Right atrium auricular region (tissue), 2 donors: Measurements from ENCODE around the gene OSBPL2. TPM values are rescaled to one million over a fixed set of nuclear protein-coding genes. Genes with fewer than 3 reads are reported as not detected.

Experiments used
- DNase-seq: peaks from one replicate; pipeline ENCODE4 v3.0.0-alpha.2; 2019; ENCODE audit warnings: low spot score
- H3K27ac ChIP-seq, 2 donors: fragments of 200-600 bp; sonication (generic); 1 replicate in 1 of 2; 2 replicates in 1 of 2; pipeline ENCODE4 v1.5.1; 2016 to 2019
- H3K27me3 ChIP-seq, 2 donors: fragments of 200-600 bp; sonication (generic); one replicate each; pipeline versions ENCODE4 v1.5.1 to v1.6.0; 2017 to 2019
- H3K36me3 ChIP-seq: fragments of 200-600 bp; sonication (generic); one replicate; pipeline ENCODE4 v1.5.1; 2016
- H3K4me1 ChIP-seq, 2 donors: fragments of 200-600 bp; sonication (generic); one replicate each; pipeline versions ENCODE4 v1.5.1 to v1.6.0; 2017 to 2019
- H3K4me3 ChIP-seq, 2 donors: fragments of 200-600 bp; sonication (generic); 1 replicate in 1 of 2; 2 replicates in 1 of 2; pipeline ENCODE4 v1.5.1; 2017 to 2019; ENCODE audit warnings: mild to moderate bottlenecking in 1 of 2, moderate library complexity in 1 of 2
- H3K9me3 ChIP-seq, 2 donors: fragments of 200-600 bp; sonication (generic); one replicate each; pipeline ENCODE4 v1.5.1; 2019
- total RNA-seq, 2 donors: library from RNA; depleted of rRNA; stranded (reverse); fragments of >200 nt; gene quantifications; one replicate each; pipeline ENCODE4 v1.1.0, GENCODE V29; 2016
- TF ChIP-seq, protein P1 (sequence below), 2 donors: fragments of 200-600 bp; sonication (generic); IDR thresholded peaks; one replicate each; pipeline ENCODE4 v1.5.1; 2019; ENCODE audit warnings: antibody characterized with exemption in 2 of 2

OSBPL2 gene
- total RNA-seq, 2 donors from 2014 or later, result 27.2 to 29.6 TPM

DNA sequence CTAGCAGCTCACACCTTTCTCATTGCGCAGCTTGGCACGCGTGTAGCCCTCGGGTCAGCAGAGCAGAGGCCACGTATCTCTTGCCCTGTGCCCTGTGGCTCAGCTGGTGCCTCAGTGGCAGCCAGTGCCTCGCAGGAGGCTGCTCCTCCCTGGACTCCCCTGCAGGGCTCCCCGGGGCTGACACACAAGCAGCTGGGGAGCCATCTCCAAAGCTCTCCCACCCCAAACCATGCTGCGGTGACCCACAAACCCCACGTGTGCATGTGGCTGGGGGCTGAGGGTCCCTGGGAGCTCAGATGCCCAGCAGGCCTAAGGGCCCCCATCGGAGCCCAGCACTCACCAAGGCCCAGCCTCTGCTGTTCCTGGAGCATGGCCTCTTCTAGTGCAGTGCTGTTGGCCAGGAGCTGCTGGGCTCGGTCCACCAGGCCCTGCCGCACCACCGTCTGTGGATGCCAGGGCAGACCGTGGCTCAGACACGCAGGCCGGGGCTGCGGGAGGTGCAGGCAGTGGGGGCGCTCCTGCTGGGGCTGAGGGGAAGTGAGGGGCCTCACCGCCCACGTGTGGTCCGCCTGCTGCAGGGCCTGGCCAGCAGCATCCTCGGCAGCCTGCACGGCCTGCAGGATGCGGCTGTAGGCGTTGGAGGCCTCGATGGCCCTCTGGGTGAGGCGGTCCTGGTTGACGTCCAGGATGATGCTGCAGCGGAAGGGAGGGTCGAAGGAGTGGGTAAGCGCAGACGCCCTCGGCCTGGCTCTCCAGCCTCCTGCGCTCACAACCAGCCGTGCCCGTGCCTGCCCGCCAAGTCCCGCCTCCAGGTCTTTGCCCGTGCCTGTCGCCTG is 78.2 kb downstream of the OSBPL2 start:
- Histone ChIP-seq H3K4me3 (no peak overlapping the region), H3K9me3 (no peaks in the 10 kb centered on the region), H3K36me3 (peaks cover 79% of the 10 kb centered on the region), H3K27me3 (no peaks in the 10 kb centered on the region), H3K27ac (no peak overlapping the region), H3K4me1 (no peaks in the 10 kb centered on the region)
- DNase-seq, result no peak
- TF ChIP-seq, protein P1, sequence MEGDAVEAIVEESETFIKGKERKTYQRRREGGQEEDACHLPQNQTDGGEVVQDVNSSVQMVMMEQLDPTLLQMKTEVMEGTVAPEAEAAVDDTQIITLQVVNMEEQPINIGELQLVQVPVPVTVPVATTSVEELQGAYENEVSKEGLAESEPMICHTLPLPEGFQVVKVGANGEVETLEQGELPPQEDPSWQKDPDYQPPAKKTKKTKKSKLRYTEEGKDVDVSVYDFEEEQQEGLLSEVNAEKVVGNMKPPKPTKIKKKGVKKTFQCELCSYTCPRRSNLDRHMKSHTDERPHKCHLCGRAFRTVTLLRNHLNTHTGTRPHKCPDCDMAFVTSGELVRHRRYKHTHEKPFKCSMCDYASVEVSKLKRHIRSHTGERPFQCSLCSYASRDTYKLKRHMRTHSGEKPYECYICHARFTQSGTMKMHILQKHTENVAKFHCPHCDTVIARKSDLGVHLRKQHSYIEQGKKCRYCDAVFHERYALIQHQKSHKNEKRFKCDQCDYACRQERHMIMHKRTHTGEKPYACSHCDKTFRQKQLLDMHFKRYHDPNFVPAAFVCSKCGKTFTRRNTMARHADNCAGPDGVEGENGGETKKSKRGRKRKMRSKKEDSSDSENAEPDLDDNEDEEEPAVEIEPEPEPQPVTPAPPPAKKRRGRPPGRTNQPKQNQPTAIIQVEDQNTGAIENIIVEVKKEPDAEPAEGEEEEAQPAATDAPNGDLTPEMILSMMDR (IDR thresholded peaks at IDR 0.05), result no peak

DNA sequence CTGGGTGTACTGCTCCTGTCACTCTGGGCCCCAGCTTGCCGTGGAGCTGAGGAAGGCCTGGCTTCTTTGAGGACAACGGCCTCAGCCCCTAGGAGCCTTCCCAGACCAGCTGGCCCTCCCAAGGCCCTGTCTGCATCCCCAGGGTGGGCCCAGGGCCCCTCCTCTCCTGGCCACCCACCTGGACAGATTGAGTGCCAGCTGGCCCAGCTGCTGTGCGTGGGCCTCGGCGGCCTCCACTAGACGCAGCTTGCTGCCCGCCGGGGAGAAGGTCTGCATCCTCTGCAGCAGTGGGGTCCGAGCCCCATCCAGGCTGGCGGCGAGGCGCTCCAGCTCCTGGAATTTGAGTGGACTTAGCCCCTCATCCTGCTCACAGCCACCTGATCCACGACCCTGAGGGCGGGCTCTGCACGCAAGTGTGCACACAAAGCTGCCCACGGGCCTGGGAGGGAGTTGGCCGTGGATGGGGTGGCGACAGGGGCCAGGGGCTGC is 78.9 kb downstream of the OSBPL2 start:
- Histone ChIP-seq H3K9me3 (no peaks in the 10 kb centered on the region), H3K27ac (no peak overlapping the region)
- no peak for DNase-seq

DNA sequence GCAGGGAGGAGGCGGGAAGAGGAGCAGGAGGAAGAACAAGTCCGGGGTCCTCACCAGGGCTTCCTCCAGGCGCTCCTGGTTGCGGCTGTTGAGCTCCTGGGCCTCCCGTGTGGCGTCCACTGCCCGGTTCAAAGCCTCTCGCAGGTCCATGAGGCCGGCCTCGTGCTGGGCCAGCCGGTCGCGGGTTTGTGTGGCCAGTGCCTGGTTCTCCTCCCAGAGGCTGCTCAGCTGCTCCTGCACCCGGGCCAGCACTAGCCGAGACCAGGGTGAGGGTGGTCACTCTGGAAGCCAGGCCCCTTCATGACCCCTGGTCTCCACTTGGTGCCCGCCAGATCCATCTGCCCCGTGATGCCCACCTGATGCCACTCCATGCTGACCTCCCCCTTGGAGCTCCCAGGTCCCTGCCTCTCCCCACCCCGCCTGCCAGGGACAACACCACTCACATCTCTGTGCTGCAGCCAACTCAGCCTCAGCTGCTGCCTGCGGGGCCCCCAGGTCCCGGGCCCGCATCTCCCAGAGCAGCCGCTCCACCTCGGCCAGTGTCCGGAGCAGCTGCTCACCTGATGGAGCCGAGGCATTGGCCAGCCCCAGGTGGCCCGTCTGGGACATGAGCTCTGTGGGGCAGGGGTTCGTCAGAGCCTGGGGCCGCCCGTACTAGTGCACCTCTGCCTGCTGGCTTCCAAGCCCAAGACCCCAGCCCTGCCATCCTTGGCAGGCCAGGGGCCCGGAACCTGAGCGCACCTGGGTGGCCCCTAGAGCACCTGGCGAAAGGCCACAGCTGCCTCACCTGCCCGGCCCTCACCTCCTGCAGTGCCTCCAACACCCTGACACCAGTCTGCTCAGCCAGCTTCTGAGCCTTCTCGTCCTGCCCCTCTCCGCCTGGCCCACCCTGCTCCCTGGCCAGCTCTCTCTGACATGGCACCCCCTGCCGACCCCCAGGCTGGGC is 80.4 kb downstream of the OSBPL2 start:
- H3K27ac ChIP-seq, result no peak overlapping the region
- peaks cover 63% of the 10 kb centered on the region for H3K36me3 ChIP-seq
- no peaks in the 10 kb centered on the region for H3K27me3 ChIP-seq
- TF ChIP-seq, protein P1 (IDR thresholded peaks at IDR 0.05), result no peak
- H3K9me3 ChIP-seq, result no peaks in the 10 kb centered on the region
- no peaks in the 10 kb centered on the region for H3K4me1 ChIP-seq
- no peak for DNase-seq
- H3K4me3 ChIP-seq, result no peak overlapping the region

More for the DNA sequence above, 78.9 kb downstream of the OSBPL2 start:
- no peaks in the 10 kb centered on the region for H3K27me3 ChIP-seq
- TF ChIP-seq, protein P1 (IDR thresholded peaks at IDR 0.05), result no peak
- H3K4me1 ChIP-seq, result no peaks in the 10 kb centered on the region
- peaks cover 72% of the 10 kb centered on the region for H3K36me3 ChIP-seq
- no peak overlapping the region for H3K4me3 ChIP-seq

DNA sequence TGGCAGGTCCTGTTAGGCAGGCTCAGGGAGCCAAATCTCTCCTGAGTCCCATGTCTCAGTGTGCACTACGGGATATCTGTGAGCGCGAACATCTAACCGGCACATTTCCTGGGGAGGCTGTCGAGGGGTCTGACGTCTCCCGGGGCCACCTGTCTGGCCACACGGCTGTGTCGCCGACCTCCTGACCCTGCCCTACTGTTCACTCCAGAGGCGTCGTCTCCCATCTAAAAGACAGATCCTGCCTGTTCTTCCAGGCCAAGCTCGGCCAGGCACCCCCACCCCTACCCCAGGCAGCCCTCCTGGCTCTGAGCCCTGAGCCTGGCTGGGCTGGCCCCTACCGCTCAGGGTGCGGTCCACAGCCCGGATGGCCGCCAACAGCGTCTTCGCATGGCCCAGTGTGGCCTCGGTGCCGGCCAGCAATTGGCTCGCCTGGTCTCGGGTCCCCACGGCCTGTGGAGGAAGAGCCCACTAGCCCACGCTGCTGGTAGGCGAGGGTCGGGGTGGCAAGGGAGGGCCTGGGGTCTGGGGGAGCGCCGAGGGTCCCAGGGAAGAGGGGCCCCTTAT is 81.1 kb downstream of the OSBPL2 start:
- TF ChIP-seq, protein P1 (IDR thresholded peaks at IDR 0.05), result no peak
- no peaks in the 10 kb centered on the region for H3K4me1 ChIP-seq
- no peak overlapping the region for H3K27ac ChIP-seq
- no peak for DNase-seq
- H3K27me3 ChIP-seq, result no peaks in the 10 kb centered on the region
- no peaks in the 10 kb centered on the region for H3K9me3 ChIP-seq
- peaks cover 66% of the 10 kb centered on the region for H3K36me3 ChIP-seq
- H3K4me3 ChIP-seq, result no peak overlapping the region

DNA sequence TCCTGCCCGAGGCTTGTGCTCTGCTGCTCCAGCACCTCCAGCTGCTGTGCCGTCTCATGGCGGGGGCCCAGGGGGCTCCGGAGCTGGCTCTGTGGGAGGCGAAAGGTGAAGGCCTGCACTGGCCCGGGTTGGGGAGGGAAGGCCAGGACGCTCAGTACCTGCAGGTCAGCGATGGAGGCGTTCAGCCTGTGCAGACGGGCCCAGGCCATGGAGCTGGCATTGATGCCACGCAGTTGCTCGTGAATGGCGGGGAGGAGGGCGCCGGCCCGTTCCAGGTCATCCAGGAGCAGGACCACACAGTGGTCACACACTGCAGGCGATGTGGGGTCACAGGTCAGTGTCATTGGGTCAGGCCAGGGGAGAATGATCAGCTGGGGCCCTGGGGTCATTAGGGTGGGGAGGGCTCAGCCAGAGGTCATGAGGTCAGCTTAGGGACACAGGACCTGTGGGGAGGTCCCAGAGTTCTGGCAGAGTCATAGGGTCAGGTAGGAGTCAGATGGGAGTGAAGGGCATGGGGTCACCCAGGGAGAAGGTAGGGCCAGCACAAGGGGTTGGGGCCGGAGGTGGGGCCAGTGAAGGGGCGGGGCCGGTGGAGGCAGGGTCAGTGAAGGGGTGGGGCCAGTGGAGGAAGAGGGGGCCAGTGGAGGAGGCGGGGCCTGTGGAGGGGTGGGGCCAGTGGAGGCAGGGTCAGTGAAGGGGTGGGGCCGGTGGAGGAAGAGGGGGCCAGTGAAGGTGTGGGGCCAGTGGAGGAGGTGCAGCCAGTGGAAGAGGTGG is 82.4 kb downstream of the OSBPL2 start:
- Histone ChIP-seq H3K27me3 (no peaks in the 10 kb centered on the region), H3K4me3 (no peak overlapping the region), H3K9me3 (no peaks in the 10 kb centered on the region), H3K27ac (no peak overlapping the region), H3K36me3 (peaks cover 66% of the 10 kb centered on the region), H3K4me1 (no peaks in the 10 kb centered on the region)
- TF ChIP-seq, protein P1 (IDR thresholded peaks at IDR 0.05), result no peak
- DNase-seq, result no peak
